ENCODE results near the gene RAG2.

The RAG2 gene

GRCh38 chr11:36596880-36597279, 1.2 kb downstream of the RAG2 start:
- DNase-seq: no peak

- peak; percentile 79 to 95 for DNase-seq
Measured at GRCh38 chr11:36594316-36594989, 3.6 kb downstream of the RAG2 start, which contains the start of gene IFTAP. Gene IFTAP, plus strand, starts transcription at chr11:36594502. Its CDS starts 15,602 bp downstream, at chr11:36610104.

- no peak for DNase-seq
Measured at GRCh38 chr11:36591433-36591832, 6.6 kb downstream of the RAG2 start.

GRCh38 chr11:36590513-36590912, 7.5 kb downstream of the RAG2 start:
- DNase-seq: no peak

GRCh38 chr11:36588099-36588498, 9.9 kb downstream of the RAG2 start:
- DNase-seq: no peak

GRCh38 chr11:36586543-36586942, 11.5 kb downstream of the RAG2 start:
- DNase-seq: no peak

GRCh38 chr11:36583667-36584066, 14.4 kb downstream of the RAG2 start:
- DNase-seq: no peak

- DNase-seq: no peak
Measured at GRCh38 chr11:36581536-36581935, 16.5 kb downstream of the RAG2 start.

- DNase-seq: no peak
Measured at GRCh38 chr11:36578458-36578857, 19.6 kb downstream of the RAG2 start.

GRCh38 chr11:36577859-36578258, 20.2 kb downstream of the RAG2 start:
- no peak for DNase-seq

GRCh38 chr11:36577373-36577772, 20.7 kb downstream of the RAG2 start:
- DNase-seq: no peak

- DNase-seq: no peak
Measured at GRCh38 chr11:36574486-36574885, 23.6 kb downstream of the RAG2 start.

- no peak for DNase-seq
Measured at GRCh38 chr11:36569095-36569494, 28.9 kb downstream of the RAG2 start.

GRCh38 chr11:36567694-36568093, 30.3 kb downstream of the RAG2 start, which contains the start of gene RAG1:
Gene RAG1, plus strand, starts transcription at chr11:36568007. Its CDS starts 5,298 bp downstream, at chr11:36573305.
- DNase-seq: no peak

GRCh38 chr11:36566407-36567053, 31.5 kb downstream of the RAG2 start:
- DNase-seq: no peak

- DNase-seq: no peak
Measured at GRCh38 chr11:36565031-36565610, 32.9 kb downstream of the RAG2 start.

GRCh38 chr11:36564376-36565030, 33.5 kb downstream of the RAG2 start:
- peak; percentile 57 to 61 for DNase-seq

GRCh38 chr11:36558571-36559413, 39.2 kb downstream of the RAG2 start:
- DNase-seq: no peak

- no peak for DNase-seq
Measured at GRCh38 chr11:36557991-36558390, 40.0 kb downstream of the RAG2 start.

GRCh38 chr11:36557390-36557789, 40.6 kb downstream of the RAG2 start:
- DNase-seq: peak; percentile 8 to 42

- DNase-seq: no peak
Measured at GRCh38 chr11:36550385-36551115, 47.5 kb downstream of the RAG2 start.

Data from NCI-H2081 (cell line).